ENCODE measurements around the gene GRK5.

GRK5 gene

GRCh38 chr10:119221666-119222065 lies 14.3 kb downstream of the GRK5 start:
- H3K4me3 ChIP-seq (ENCODE audit: low read length, poor library complexity, severe bottlenecking) = no peak overlapping the region
- H2AFZ ChIP-seq (ENCODE audit: low read length) = no peak overlapping the region
- no peak overlapping the region for H3K4me2 ChIP-seq (ENCODE audit: low read depth, low read length, poor library complexity, severe bottlenecking)
- TF ChIP-seq EZH2phosphoT487 (IDR thresholded peaks at IDR 0.05; ENCODE audit: borderline replicate concordance) (no peak), CTCF (conservative IDR thresholded peaks at IDR 0.05; ENCODE audit: low read length) (no peak)
- H3K9ac ChIP-seq (ENCODE audit: low read depth, low read length, poor library complexity, severe bottlenecking) = no peak overlapping the region
- no peaks in the 10 kb centered on the region for H3K36me3 ChIP-seq (ENCODE audit: insufficient read depth, low read length)
- peaks cover 12% of the 10 kb centered on the region for H3K4me1 ChIP-seq (ENCODE audit: insufficient read depth, low read length, poor library complexity, severe bottlenecking)
- H3K9me2 ChIP-seq (replicated peaks; ENCODE audit: low read depth, low read length) = no peaks in the 10 kb centered on the region
- peaks cover 18% of the 10 kb centered on the region for H3K79me2 ChIP-seq (ENCODE audit: insufficient read depth, low read length)
- no peaks in the 10 kb centered on the region for H3F3A ChIP-seq (ENCODE audit: low read depth)
- H3K9me3 ChIP-seq (ENCODE audit: insufficient read depth, low read depth, low read length) = no peaks in the 10 kb centered on the region
- no peaks in the 10 kb centered on the region for H4K20me1 ChIP-seq (ENCODE audit: insufficient read depth, low read length, poor library complexity, severe bottlenecking)
- no peaks in the 10 kb centered on the region for H3K27me3 ChIP-seq (ENCODE audit: insufficient read depth, low read length, poor library complexity, severe bottlenecking)

DNA sequence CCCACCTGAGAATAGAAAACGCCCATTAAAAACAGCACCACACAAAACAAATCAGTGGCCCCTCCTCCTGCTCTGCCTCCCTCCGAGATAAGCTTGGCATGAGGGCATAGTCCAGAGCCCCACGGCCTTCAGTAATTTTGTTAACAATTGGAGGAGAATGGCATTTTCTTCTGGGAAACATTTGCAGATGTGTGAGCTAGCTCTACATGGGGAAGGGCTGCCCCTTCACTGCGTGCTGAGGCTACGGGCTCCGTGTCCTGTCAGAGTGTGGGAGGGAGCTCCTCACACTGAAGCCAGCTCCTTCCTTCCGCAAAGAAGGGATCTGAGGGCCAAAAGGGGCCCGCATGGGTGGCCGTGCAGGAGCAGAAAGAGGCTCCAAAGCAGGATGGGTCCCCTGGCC lies 15.2 kb downstream of the GRK5 start:
- Histone ChIP-seq H3K9ac (ENCODE audit: low read depth, low read length, poor library complexity, severe bottlenecking) (no peak overlapping the region), H3K4me2 (ENCODE audit: low read depth, low read length, poor library complexity, severe bottlenecking) (no peak overlapping the region), H3K9me2 (replicated peaks; ENCODE audit: low read depth, low read length) (no peaks in the 10 kb centered on the region), H2AFZ (ENCODE audit: low read length) (no peak overlapping the region), H3K27me3 (ENCODE audit: insufficient read depth, low read length, poor library complexity, severe bottlenecking) (no peaks in the 10 kb centered on the region), H3K4me3 (ENCODE audit: low read length, poor library complexity, severe bottlenecking) (no peak overlapping the region), H3K4me1 (ENCODE audit: insufficient read depth, low read length, poor library complexity, severe bottlenecking) (peaks cover 9% of the 10 kb centered on the region), H3K36me3 (ENCODE audit: insufficient read depth, low read length) (no peaks in the 10 kb centered on the region), H3K79me2 (ENCODE audit: insufficient read depth, low read length) (peaks cover 15% of the 10 kb centered on the region; the same call in 1 of the 2 replicates), H3F3A (ENCODE audit: low read depth) (no peaks in the 10 kb centered on the region), H4K20me1 (ENCODE audit: insufficient read depth, low read length, poor library complexity, severe bottlenecking) (no peaks in the 10 kb centered on the region), H3K9me3 (ENCODE audit: insufficient read depth, low read depth, low read length) (no peaks in the 10 kb centered on the region)
- TF ChIP-seq EZH2phosphoT487 (IDR thresholded peaks at IDR 0.05; ENCODE audit: borderline replicate concordance) = no peak
- TF ChIP-seq CTCF (conservative IDR thresholded peaks at IDR 0.05; ENCODE audit: low read length) = no peak

- no peak overlapping the region for H3K4me2 ChIP-seq (ENCODE audit: low read depth, low read length, poor library complexity, severe bottlenecking)
- TF ChIP-seq CTCF (conservative IDR thresholded peaks at IDR 0.05; ENCODE audit: low read length) = no peak
- no peak for TF ChIP-seq EZH2phosphoT487 (IDR thresholded peaks at IDR 0.05; ENCODE audit: borderline replicate concordance)
Measured at GRCh38 chr10:119222966-119223386, 15.6 kb downstream of the GRK5 start.

More at GRCh38 chr10:119222966-119223386, 15.6 kb downstream of the GRK5 start:
- peaks cover 14% of the 10 kb centered on the region; the same call in 1 of the 2 replicates for H3K79me2 ChIP-seq (ENCODE audit: insufficient read depth, low read length)
- no peak overlapping the region for H3K9ac ChIP-seq (ENCODE audit: low read depth, low read length, poor library complexity, severe bottlenecking)
- no peak overlapping the region for H2AFZ ChIP-seq (ENCODE audit: low read length)
- no peaks in the 10 kb centered on the region for H3K9me2 ChIP-seq (replicated peaks; ENCODE audit: low read depth, low read length)
- H3K9me3 ChIP-seq (ENCODE audit: insufficient read depth, low read depth, low read length) = no peaks in the 10 kb centered on the region
- H4K20me1 ChIP-seq (ENCODE audit: insufficient read depth, low read length, poor library complexity, severe bottlenecking) = no peaks in the 10 kb centered on the region
- no peaks in the 10 kb centered on the region for H3F3A ChIP-seq (ENCODE audit: low read depth)
- no peaks in the 10 kb centered on the region for H3K27me3 ChIP-seq (ENCODE audit: insufficient read depth, low read length, poor library complexity, severe bottlenecking)
- H3K4me1 ChIP-seq (ENCODE audit: insufficient read depth, low read length, poor library complexity, severe bottlenecking) = peaks cover 5% of the 10 kb centered on the region
- no peak overlapping the region for H3K4me3 ChIP-seq (ENCODE audit: low read length, poor library complexity, severe bottlenecking)
- H3K36me3 ChIP-seq (ENCODE audit: insufficient read depth, low read length) = no peaks in the 10 kb centered on the region

Measured in Loucy (cell line).